T47D (cell line): ENCODE measurements around the gene SDF2.
"Not testable (repeated sequence)": the region's sequence is repeated elsewhere in the genome, so short reads cannot be mapped to it uniquely, and the experiment has no call there.

ENCODE experiments used
- DNase-seq, 2 experiments: peaks; one replicate each; pipeline versions ENCODE4 v3.0.0 to v3.0.0-alpha.2; 2011 to 2012; ENCODE audit warnings: low read depth in 1 of 2, low spot score in 1 of 2
- JUND ChIP-seq: IDR thresholded peaks from 2 replicates; pipeline ENCODE4 v1.6.1; 2012; ENCODE audit warnings: low read depth
- in situ Hi-C: cut with HindIII; loops from 2 replicates; pipeline ENCODE4 v1.10.0; 2016; ENCODE audit warnings: low sequenced_read_pairs, low pct_unique_long_range_greater_than_20kb

Gene SDF2

GRCh38 chr17:28615260-28615940 is 46.3 kb downstream of the SDF2 start:
- no peak for TF ChIP-seq JUND
- DNase-seq = no peak
- in situ Hi-C loops = no loop called here

DNA sequence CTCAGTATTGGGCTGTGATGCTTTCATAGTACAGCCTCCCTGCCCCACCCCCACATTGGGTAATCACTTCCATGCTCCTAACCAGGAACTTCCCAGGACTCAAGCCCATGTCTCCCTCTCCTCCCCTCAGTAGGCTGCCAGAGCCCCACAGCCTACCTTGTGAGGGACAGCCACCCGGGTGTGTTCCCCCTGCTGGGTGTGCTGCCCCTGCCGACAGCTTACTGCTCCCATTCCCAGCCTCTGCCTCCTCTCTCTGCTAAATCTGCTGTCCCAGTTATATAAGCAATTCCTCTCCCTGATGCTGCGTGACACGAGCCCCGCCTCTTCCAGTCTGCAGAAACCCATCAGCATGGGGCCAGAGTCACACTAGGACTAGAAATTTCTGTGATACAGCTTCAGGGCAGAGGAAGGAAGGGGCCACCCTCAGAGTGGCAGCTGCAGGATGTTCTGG is 47.8 kb downstream of the SDF2 start, which contains the start of gene RSKR:
TSS of gene RSKR (minus strand) at position 255 of the 451 bp plus-strand sequence. CDS start at position 231, 24 bp downstream.
- no peak for DNase-seq
- in situ Hi-C loops = no loop called here
- no peak for TF ChIP-seq JUND

GRCh38 chr17:28612936-28613872 is 48.5 kb downstream of the SDF2 start:
- no peak for TF ChIP-seq JUND
- DNase-seq = peak; percentile 42 to 51
- in situ Hi-C loops = no loop called here

GRCh38 chr17:28612531-28612930 is 49.2 kb downstream of the SDF2 start:
- TF ChIP-seq JUND = no peak
- no peak for DNase-seq
- in situ Hi-C loops = no loop called here

DNA sequence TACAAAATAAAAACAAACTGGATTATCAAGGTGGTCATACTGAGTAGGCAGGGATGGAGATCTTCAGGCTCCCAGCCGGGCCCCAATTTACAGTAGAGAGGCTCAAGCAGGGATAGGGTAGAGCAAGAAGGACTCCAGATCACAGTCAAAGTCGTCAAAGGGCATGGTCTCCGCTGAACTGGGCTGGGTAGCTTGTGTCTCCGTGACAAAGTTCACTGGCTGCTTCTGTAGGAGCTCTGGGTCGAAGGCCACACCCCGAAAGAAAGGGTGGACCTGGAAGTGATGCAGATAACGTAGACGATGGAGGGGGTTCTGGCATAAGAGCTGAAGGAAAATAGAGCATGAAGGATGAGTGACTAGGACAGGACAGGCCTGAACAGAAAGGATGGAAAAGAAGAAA is 51.3 kb downstream of the SDF2 start:
- no peak for DNase-seq
- no peak for TF ChIP-seq JUND
- in situ Hi-C loops = no loop called here

DNA sequence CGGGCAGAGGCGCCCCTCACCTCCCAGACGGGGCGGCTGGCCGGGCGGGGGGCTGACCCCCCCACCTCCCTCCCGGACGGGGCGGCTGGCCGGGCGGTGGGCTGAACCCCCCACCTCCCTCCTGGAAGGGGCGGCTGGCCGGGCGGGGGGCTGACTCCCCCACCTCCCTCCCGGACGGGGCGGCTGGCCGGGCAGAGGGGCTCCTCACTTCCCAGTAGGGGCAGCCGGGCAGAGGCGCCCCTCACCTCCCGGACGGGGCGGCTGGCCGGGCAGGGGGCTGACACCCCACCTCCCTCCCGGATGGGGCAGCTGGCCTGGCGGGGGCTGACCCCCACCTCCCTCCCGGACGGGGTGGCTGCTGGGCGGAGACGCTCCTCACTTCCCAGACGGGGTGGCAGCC is 57.7 kb downstream of the SDF2 start:
- DNase-seq, in situ Hi-C loops: not testable (repeated sequence)

- in situ Hi-C loops = no loop called here
- no peak for TF ChIP-seq JUND
- DNase-seq = peak; percentile 18 to 79
Observed at GRCh38 chr17:28599311-28600184, 62.2 kb downstream of the SDF2 start.

DNA sequence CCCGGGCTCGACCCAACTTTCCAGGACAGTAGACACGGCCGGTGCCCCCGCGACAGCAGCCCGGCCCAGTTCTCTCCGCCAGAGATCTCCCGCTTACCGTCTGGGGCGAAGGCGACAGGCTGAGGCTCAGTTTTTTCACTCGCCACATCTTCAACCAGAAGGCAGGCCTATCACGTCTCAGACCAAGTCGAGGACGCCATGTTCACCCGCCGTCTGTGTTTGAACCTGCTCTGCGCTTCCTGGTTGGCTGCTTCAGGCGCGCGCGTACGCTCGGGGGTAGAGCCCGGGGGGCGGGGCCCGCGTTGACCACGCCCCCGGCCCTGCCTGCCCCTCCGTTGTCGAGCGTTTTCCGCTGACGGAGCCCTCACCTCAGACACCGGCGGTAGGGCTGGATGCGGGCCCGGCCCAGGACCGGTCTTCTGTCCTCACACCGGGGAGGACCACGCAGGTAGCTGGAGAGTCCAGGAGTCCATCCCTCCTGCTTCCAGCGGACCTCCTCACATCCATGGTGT is 62.9 kb downstream of the SDF2 start, which contains the start of gene SPAG5:
TSS of gene SPAG5 (minus strand) at position 227 of the 512 bp plus-strand sequence. CDS start at position 148, 79 bp downstream.
- in situ Hi-C loops = no loop called here
- peak; percentile 95 to 96 for DNase-seq
- no peak for TF ChIP-seq JUND

GRCh38 chr17:28598389-28598788 is 63.3 kb downstream of the SDF2 start:
- DNase-seq = no peak
- in situ Hi-C loops = no loop called here
- no peak for TF ChIP-seq JUND
